Hippocampal formation (tissue), 2 donors: ENCODE data around the gene FUS.

Experiments
- DNase-seq, 2 donors: peaks; one replicate each; lab custom pipeline; 2025; lab: John Stamatoyannopoulos, UW

Gene FUS

DNA sequence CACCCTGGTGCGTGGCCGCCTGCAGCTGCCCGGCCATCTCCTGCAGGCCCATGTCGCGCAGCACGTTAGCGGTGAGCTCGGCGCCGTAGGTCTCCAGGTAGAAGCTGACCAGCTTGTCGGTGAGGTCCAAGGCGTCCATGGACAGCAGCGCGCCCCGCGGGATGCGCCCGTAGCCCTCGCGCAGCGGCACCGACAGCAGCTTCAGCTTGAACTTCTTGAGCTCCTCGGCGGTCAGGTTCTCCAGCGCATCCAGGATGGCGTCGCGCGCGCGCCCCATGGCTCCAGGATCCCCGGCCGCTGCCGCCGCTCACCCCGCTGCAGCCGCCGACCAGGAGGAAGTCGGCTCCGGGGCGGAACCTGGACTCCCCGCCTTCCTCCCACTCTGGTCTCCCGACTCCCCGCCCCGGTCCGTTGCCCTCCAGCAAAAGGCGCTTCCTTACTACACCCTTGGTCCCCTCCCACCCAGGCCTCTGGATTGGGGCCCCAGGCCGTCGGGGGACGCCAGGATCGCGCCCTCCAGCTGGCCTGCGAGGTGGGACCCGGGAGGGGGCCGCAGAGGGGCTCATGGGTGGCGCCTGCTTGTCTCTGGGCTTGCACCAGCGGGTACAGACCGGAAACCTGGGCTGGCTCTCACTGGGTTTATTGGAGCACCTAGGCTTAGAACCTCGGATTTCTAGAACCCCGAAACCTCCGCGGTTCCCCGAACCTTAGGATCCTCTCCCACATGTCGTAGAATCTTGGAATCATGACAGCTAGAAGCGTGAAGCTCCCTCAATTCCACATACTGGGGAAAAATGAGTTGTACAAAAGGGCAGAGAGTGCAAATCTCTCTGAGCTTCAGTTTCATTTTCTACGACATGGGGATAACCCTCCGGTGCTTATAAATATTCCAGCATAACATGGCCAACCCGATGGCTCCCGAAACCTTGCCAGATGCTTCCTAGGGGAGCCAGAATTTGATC, 22.8 kb downstream of the FUS start, which contains the start of gene PYCARD:
Gene PYCARD, minus strand, starts transcription at position 347 of the 962 bp plus-strand sequence. Its CDS starts 70 bp downstream, at position 277.
- DNase-seq, result no peak

DNA sequence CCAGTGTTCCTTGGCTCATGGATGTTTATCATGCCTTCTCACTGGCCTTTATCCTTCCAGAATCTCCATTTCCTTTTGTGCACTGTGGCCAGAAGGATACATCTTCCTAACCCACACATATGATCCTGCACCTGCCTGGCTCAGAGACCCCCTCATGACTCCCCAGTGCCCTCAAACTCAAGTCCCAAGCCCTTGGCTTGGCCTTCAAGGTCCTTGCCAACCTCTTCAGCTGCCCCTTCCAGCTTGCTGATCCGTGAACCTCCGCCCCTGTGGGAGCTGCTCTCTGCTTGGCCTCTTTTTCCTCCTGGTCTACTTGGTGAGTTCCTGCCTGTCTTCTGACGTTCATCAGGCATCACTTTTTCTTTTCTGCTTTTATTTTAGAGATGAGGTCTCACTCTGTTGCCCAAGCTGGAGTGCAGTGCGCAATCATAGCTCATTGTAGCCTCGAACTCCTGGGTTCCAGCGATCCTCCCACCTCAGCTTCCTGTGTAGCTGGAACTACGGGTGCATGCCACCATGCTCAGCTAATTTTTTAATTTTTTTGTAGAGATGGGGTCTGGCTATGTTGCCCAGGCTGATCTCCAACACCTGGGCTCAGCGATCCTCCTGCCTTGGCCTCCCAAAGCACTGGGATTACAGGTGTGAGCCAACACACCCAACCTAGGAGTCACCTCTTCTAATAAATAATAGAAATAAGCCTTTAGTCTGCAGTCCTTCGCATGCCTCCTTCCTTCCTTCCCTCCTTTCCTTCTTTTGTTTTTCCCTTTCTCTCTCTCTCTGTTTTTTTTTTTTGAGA, 25.1 kb downstream of the FUS start:
- DNase-seq, result no peak

DNA sequence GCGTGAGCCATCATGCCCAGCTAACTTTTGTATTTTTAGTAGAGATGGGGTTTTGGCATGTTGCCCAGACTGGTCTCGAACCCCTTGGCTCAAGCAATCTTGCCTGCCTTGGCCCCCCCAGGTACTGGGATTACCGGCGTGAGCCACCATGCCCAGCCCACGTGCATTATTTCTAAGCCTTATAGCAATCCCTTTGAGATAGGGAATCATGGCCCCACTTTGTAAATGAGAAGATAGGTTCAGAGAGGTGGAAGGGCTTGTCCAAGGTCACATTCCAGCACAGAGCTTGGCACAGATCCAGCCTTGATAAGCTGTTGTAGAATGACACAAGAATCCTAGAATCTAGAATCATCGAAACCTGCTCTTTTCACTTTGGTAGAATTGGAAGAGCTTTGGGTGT, 26.8 kb downstream of the FUS start:
- no peak for DNase-seq

DNA sequence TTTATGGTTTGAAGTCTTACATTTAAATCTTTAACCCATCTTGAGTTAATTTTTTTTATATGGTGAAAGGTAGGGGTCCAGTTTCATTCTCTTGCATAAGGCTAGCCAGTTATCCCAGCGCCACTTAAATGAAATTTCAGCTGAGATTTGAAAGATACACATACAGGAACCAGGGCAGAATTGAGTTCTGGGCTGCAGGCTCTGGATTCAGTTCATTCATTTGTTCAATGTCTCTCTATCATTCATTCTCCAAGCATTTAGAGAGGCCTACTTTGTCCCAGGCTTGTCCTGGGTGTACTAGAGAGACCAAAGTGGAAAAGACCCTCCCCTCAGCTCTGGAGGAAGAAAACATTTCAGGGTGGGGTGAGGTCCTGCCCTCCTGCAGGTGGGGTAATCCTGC, 33.4 kb downstream of the FUS start:
- no peak for DNase-seq

DNA sequence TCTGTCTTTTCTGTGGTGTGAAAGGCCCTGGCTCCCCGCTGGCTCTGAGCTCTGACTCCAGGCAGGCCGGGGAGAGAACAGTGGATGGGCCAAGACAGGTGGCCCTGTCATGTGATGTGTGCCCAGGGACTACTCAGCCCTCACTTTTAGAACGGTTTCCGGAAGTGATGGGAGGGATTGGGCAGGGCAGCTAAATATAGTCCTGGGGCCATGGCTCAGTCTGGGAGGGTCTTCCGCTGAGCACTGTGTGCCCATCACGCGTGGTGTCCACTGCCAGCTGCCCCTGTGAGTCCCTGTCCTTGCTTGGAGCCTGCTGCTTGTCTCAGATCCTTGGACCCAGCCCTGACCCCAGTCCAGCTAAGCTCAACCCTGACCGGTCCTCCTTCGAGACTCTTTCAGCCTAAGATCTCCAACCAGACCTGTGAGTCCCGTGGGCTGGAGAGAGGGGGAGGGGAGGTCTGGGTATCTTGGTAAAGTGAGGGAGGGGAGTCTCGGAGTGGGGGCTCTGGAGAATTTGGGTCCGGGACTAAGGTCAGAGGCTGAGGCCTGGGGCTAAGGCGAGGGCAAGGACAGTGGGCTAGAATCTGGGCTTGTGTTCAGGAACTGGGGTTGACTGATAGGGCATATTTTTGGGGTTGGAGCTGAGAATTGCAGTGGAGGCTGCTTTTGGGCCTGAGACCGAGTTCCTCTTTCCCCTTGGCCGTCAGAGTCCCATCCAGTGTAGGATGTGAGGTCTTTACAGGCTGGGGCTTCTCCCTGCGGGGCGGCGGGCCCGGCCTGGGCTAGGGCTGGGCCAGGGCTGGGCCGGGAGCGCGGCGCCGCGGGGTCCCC, 34.2 kb downstream of the FUS start, which contains the start of gene TRIM72:
Gene TRIM72, plus strand, starts transcription at position 243 of the 831 bp plus-strand sequence. CDS start 620 bp downstream, outside the sequence.
- DNase-seq, result no peak

DNA sequence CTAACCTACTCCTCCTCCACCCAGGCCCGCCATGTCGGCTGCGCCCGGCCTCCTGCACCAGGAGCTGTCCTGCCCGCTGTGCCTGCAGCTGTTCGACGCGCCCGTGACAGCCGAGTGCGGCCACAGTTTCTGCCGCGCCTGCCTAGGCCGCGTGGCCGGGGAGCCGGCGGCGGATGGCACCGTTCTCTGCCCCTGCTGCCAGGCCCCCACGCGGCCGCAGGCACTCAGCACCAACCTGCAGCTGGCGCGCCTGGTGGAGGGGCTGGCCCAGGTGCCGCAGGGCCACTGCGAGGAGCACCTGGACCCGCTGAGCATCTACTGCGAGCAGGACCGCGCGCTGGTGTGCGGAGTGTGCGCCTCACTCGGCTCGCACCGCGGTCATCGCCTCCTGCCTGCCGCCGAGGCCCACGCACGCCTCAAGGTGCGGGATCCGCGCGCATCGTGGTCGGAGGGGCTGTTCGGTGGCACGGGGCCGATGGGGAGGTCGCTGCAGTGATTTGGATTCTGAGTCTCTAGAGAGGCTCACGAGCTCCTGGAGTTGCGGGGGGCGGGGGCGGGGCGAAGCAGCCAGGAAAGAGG, 34.9 kb downstream of the FUS start:
- no peak for DNase-seq

DNA sequence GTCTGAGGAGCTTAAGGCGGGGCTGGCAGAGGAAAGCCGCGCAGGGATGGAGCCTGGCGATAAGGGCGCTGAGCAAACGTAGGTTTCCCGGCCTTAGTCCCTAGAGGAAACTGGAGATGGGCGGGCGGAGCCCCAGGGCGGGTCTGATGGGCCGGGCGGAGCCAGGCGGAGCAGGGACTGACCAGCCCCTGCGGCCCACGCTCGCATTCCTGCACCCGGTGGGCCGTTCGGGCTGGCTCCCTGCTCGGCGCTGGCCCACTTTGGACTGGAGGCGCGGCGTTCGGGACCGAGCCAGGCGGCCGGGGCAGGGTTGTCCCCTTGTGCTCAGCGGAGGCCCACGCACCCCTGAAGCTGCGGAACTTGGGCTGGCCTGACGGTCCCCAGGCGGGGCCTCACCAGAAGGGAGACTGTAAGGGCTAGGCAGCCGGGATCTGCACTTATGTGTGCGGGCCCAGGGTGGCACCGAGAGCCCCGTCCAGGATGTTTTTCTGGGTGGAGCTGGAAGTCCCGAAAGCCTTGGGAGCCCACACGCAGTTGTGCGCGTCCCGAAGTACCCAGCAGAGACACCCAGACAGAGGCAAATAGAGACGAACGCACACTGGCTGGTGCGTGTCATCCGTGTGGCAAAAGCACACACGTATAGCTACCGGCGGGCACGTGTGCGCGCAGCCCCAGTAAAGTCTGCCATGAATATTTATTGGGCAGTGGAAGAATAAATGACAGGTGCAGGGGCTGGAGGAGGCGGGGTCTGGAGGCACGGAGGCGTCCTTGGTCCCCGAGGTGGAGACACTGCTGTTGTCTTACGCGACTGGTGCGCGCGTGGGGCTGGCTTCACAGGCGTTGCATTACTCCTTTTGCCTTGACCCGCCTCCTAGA, 35.6 kb downstream of the FUS start:
- DNase-seq, result no peak

DNA sequence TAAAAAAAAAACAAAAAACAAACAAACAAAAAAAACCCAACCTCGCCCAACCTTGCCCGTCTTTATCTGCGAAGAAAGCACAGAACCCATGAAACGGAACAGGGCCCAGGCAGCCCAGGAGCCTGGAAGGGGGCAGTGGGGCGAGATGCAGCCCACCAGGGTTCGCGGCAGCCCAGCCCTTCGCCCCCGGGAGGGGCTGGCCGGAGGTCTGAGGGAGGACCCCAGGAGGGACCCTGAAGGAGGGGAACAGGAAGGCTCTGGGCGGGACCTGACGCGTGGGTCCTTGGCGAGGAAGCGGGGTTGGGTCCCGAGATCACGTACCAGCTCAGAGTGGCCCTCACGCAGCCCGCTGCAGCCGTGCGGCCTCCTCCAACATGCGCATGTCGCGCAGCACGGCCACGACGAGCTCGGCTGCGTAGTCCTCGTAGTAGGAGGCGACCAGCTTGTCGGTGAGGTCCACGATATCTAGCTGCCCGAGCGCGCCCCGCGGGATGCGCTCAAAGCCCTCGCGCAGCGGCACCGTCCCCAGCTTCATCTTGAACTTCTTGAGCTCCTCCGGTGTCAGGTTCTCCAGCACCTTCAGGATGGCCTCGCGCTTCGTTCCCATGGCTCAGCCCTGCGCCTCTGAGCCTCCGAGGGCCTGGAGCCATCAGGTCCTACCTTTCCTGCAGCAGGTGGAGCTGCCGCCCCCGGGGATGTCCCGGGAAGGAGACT, 36.6 kb downstream of the FUS start, which contains the start of gene PYDC1:
Gene PYDC1, minus strand, starts transcription at position 714 of the 714 bp plus-strand sequence. Its CDS starts 107 bp downstream, at position 607.
- DNase-seq, result no peak

DNA sequence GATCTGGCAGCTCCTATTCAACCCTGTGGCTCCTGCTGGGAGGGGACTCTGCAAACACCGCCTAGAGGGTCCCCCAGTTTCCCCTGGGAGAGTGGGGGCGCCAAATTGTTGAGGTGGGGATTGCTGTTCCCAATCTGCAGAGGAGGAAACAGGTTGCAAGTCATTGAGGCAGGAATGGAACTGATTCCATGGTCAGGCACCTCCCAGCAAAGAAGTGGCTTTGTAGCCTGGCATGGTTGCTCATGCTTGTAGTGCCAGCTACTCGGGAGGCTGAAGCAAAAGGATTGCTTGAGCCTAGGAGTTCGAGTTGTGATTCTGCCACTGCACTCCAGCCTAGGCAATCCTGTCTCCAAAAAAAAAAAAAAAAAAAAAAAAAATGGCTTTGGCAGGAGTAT, 37.2 kb downstream of the FUS start:
- DNase-seq, result no peak

DNA sequence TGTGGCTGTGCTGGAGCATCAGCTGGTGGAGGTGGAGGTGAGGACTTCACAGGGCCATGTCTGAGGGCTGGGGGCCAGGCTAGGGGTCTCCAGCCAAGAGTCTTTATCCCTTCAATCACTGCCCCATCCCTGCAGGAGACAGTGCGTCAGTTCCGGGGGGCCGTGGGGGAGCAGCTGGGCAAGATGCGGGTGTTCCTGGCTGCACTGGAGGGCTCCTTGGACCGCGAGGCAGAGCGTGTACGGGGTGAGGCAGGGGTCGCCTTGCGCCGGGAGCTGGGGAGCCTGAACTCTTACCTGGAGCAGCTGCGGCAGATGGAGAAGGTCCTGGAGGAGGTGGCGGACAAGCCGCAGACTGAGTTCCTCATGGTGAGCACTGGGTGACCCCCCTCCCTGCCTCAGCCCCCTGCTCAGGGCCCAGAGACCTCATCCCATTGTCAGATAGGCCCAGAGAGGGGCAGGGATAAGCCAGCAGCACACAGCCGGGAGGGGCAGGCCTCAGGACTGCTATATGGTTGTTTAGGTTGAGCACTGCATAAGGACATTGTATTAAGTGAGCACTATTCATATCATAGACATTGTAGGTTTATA, 39.3 kb downstream of the FUS start:
- no peak for DNase-seq

DNA sequence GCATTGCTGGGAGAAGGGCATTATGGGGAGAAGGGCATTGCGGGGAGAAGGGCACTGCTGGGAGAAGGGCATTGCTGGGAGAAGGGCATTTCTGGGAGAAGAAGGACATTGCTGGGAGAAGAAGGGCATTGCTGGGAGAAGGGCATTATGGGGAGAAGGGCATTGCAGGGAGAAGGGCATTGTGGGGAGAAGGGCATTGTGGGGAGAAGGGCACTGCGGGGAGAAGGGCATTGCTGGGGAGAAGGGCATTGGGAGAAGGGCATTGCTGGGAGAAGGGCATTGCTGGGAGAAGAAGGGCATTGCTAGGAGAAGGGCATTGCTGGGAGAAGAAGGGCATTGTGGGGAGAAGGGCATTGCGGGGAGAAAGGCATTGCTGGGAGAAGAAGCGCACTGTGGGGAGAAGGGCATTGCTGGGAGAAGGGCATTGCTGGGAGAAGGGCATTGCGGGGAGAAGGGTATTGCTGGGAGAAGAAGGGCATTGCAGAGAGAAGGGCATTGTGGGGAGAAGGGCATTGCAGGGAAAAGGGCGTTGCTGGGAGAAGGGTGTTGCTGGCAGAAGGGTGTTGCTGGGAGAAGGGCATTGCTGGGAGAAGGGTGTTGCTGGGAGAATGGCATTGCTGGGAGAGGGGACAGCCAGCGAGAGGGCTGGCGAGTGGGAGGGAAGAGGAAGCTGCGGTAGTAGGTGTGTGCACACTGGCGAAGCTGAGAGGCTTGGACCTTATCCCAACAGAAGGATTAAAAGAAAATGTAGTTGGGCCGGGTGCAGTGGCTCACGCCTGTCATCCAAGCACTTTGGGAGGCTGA, 41.6 kb downstream of the FUS start:
- no peak for DNase-seq

DNA sequence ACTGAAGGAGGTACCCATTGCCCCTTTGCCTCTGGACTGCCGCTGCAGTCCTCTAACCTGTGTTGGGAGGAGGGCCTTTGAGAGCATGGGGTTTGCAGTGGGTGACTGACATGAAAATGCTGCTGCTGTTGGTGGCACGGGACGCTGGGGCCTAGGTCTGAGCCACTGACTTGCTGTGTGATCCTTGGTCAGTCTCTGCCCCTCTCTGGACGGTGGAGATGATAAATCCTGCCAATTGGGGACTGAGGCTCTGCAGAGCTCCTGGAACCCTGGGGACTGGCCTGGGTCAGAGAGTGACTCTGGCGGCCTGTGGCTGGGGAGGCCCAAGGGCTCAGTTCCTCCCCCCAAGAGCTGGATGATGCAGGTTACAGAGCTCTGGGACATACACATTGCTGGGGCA, 43.1 kb downstream of the FUS start:
- no peak for DNase-seq

DNA sequence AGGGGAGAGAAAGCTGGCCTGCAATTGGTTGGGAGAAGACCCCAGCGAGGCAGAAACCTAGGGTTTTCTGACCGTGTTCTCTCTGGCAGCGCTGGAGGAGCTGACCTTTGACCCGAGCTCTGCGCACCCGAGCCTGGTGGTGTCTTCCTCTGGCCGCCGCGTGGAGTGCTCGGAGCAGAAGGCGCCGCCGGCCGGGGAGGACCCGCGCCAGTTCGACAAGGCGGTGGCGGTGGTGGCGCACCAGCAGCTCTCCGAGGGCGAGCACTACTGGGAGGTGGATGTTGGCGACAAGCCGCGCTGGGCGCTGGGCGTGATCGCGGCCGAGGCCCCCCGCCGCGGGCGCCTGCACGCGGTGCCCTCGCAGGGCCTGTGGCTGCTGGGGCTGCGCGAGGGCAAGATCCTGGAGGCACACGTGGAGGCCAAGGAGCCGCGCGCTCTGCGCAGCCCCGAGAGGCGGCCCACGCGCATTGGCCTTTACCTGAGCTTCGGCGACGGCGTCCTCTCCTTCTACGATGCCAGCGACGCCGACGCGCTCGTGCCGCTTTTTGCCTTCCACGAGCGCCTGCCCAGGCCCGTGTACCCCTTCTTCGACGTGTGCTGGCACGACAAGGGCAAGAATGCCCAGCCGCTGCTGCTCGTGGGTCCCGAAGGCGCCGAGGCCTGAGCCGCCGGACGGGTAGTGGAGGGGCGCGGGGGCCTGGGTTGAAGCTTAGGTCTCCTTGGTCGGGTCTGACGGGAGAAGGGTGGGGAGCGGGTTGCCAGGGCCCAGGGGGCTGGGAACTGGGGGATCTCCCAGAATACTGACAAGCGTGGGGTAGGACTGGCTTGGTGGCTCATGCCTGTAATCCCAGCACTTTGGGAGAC, 44.4 kb downstream of the FUS start:
- no peak for DNase-seq

DNA sequence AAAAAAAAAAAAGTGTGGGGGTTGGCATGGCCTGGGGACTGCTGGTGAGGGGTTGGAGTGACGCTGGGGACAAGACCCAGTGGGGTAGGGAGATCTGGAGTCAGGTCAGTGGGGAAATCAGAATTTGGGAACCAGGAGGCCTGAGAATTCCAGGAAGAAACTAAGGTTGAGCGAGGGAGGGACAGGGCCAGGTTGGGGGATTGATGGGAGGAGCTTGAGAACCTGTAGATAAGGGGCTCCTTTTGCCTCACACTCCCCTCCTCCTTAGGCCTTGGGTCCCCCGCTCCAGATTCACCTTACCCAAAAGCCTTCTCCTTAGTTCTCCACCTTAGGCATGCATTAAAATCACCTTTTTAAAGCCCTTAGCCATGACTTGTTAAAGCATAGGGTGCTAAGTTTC, 45.3 kb downstream of the FUS start:
- no peak for DNase-seq

DNA sequence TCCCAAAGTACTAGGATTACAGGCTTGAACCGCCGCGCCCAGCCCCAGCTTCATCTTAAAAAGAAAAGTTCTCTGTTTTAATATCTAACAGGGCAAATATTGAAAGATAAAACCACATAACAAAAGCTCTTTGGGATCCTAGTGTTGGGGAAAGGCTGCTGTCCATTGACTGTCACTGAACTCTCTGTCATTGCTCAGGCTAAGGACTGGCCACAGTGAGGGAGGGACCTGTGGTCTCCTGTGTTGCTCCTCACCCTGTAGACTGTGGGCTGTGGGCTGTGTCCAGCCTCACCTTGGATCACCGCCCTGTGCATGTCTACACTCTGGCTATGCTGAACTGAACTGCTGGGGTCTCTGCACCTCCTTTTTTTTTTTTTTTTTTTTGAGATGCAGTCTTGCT, 48.3 kb downstream of the FUS start:
- no peak for DNase-seq

DNA sequence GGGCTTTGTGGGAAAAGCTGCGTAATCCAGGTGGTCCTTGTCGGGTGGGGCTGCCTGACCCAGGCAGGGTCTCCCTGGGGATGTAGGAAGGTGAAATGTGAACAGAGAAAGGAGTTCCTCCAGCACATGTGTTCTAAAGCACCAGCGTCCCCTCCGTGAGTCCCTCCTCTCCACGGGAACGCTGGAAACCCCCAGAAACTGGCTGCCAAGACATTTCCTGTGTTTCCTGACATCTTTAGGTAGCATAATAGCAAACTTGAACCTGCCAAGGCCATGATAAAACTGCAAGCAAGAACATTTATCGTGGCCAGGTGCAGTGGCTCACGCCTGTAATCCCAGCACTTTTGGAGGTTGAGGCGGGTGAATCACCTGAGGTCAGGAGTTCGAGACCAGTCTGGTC, 49.6 kb downstream of the FUS start:
- DNase-seq, result no peak

DNA sequence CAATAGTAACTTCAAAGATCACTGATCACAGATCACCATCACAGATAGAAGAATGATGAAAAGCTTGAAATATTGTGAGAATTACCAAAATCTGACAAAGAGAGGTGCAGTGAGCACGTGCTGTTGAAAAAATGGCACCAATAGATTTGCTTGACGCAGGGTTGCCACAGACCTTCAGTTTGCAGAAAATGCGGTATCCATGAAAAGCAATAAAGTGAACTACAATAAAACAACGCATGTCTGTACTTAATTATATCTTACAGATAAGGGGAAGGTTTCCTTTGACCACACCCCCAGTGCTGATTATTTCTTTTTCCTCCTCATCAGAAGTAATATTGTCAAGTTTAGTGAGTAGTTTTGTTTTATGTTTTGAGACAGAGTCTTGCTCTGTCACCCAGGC, 58.1 kb downstream of the FUS start:
- no peak for DNase-seq
